SHP77 treated with DMSO at 0.1 percent for 48 hours (cell line): ENCODE measurements around the gene SMIM9.
"Not testable (repeated sequence)": the region's sequence is repeated elsewhere in the genome, so short reads cannot be mapped to it uniquely, and the experiment has no call there.

Source experiments
- DNase-seq: peaks from one replicate; lab custom pipeline; 2025; lab: John Stamatoyannopoulos, UW

Gene SMIM9

GRCh38 chrX:154834562-154834961 is at the start of gene SMIM9:
TSS of gene SMIM9 (minus strand) at chrX:154834662. CDS start at chrX:154830856, 3,806 bp downstream.
- no peak for DNase-seq

GRCh38 chrX:154884069-154884468 is 49.6 kb upstream of the SMIM9 start:
- not testable (repeated sequence) for DNase-seq

- DNase-seq = no peak
These were observed 38.9 kb upstream of the SMIM9 start for GRCh38 chrX:154873329-154873728.

DNA sequence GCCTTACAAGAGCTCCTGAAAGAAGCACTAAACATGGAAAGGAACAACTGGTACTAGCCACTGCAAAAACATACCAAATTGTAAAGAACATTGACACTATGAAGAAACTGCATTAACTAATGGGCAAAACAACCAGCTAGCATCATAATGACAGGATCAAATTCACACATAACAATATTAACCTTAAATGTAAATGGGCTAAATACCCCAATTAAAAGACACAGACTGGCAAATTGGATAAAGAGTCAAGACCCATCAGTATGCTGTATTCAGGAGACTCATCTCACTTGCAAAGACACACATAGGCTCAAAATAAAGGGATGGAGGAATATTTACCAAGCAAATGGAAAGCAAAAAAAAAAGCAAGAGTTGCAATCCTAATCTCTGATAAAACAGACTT is 34.1 kb upstream of the SMIM9 start:
- not testable (repeated sequence) for DNase-seq

- no peak for DNase-seq
These were observed 20.8 kb upstream of the SMIM9 start for GRCh38 chrX:154855256-154855655.

- DNase-seq = no peak
These were observed 16.6 kb upstream of the SMIM9 start for GRCh38 chrX:154850957-154851611.

GRCh38 chrX:154840856-154841255 is 6.4 kb upstream of the SMIM9 start:
- DNase-seq = peak; percentile 10

DNA sequence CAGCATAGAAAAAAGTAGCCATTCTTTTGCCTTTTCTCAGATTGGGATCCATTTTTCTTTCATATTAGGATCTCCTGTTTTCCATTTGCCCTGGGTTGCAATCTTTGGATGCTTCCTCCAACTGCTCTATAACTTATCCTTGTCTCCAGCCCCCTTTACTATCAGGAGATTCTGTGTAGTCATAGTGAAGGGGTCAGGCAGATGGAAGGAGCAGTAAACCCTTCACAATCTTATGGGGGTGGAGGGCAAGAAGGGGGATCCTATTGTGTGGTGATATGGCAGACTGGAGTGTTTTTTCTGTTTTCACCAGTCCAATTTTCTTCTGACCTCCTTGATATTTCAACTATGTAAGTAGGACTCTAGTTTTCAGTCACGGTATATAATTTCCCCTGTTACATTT is 1.7 kb upstream of the SMIM9 start:
- DNase-seq = no peak

DNA sequence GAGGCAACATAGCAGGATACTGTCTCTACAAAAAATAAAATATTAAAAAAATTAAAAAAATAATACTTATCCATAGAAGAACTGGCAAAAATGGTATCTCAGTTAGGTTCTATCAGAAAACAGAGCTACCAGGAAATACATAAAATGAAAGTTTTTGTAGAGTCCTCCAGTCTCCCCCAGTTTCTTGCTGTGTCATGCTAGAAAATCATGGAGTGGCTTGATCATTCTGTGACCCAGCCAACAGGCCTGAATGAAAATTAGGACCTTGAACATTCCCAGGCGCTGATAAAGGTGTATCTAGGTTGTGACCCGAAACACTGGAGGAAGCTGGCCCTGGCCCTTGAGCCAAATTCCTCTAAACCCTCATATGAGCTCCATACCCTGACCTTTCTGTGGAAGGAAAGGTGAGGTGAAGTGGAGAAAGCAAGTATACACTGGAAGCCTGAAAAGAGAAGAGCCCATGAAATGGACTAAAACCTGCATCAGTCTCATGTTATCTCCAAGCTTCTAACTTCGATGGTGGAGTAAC is 652 bp downstream of the SMIM9 start:
- no peak for DNase-seq

DNA sequence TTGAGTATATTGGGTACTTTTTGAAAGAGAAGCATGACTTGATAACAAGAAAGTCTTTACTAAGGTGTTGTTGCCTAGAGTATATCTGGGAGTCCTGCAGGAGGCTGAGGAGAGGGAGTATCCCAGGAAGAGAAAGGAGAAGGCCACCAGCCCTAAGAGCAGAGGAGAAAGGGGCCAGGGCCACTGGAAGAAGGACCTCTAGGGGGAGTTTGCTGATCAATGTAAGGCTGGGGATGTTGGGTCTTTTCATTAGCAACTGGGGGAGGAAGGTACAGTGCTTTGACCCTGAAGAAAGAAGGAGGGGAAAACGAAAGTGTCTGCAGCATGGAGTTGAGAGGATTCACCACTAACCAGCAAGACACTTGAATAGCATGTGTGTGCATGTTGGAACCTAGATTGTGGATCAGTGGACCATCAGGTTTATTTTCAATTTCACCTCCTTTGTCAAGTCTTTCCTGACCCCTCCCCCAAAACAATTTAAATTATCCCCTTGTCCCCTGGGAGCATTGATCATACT is 4.5 kb downstream of the SMIM9 start:
- no peak for DNase-seq

DNA sequence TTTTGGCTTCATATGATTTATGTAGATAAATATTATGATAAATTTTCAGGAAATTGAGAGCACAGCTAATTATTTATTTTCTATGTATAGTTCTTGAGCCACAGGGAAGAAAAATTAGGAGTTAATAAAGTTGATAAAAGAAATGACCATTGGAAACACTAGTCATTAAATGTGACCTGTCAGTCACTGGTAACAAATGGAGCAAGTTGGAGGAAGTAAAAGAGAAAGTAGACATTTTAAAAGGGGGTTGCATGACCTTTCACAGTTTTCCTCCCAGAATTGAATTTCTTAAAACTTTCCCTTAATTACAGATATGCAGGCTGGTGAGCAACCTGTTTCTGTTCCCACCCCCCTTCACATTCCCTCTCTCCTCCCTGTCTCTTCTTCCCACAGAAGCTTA is 5.3 kb downstream of the SMIM9 start:
- no peak for DNase-seq

- no peak for DNase-seq
These were observed 6.5 kb downstream of the SMIM9 start for GRCh38 chrX:154828016-154828408.

DNA sequence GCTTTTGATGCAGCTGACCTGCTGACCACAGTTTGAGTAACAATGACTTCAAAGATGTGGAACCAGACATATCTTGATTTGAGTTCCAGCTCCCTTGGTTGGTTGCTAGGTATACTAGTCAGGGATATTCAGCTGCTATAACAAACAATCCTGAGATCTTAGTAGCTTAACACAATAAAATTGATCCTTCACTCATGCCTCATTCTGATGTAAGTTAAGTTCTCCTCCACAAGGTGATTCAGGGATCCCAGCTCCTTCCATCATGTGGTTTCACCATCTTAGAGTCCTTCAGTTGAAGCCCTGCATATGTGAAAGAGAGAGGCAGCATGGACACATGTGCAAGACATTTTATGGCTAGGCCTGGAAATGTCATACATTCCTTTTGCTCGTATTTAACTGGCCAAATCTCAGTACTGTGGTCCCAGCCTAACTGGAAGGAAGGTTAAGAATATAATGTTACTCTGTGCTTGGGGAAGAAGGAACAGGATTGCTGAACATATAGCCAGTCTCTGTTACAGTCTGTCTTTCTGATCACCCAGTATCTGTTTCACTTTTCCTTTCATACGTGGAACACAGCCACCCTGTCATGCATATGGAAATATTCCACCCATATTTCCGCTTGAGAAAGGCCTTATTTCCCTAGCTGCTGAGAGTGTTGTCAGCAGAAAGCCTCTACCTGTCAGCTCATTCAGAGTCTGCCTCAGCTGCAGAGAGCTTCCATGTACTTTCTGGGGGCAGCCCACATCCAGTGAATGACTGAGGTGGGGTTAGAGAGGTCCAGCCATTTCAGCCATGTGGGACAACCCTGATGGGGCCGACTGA is 7.1 kb downstream of the SMIM9 start:
- no peak for DNase-seq

- DNase-seq = not testable (repeated sequence)
These were observed 8.9 kb downstream of the SMIM9 start for GRCh38 chrX:154825586-154825985.

DNA sequence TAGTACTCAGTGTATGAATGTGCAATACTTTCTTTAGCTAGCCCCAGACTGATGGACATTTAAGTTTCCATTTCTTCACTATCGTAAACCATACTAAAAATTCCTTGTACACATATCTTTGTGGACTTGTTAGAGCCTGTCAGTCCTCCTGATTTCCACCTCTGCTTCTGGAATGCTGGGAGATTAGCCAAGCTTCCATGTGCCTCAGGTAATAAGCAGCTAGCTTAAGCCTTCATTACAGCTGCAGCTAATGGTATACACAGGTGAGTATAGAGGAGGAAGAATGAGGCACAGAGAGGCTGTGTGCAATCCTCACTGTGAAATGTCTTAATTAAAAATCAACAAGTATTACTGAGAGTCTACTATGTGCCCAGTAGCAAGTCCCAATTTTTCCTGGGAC is 9.8 kb downstream of the SMIM9 start:
- no peak for DNase-seq

GRCh38 chrX:154822029-154822428 is 12.4 kb downstream of the SMIM9 start:
- DNase-seq = no peak

- DNase-seq = no peak
These were observed 12.9 kb downstream of the SMIM9 start for GRCh38 chrX:154821523-154821922.

DNA sequence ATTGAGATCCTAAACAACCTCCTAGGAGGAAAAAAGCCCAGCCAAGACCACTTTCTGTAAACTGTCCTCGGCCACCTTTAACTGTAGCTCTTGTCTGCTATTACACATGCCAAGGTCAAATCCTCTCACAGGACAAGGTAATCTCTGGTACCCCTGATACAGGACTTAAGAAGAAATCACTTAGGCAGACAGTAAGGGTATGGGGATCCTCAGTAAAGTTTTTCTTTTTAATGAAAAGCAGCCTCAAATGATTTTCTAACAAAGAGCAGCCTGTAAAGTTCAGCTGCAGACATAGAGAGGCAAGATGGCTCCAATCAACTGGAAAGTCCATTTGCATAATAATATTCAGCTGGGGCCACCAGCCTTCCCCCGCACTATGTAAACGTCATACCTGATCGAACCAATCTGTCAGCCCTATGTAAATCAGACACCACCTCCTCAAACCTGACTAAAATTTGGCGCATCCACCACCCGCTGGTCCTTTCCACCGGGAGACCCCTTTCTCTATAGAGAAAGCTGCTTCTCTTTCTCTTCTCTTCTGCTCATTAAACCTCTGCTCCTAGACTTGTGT is 14.6 kb downstream of the SMIM9 start:
- DNase-seq = no peak

- DNase-seq = no peak
These were observed 15.3 kb downstream of the SMIM9 start for GRCh38 chrX:154818916-154819770.

GRCh38 chrX:154817048-154817618 is 17.3 kb downstream of the SMIM9 start:
- not testable (repeated sequence) for DNase-seq

DNA sequence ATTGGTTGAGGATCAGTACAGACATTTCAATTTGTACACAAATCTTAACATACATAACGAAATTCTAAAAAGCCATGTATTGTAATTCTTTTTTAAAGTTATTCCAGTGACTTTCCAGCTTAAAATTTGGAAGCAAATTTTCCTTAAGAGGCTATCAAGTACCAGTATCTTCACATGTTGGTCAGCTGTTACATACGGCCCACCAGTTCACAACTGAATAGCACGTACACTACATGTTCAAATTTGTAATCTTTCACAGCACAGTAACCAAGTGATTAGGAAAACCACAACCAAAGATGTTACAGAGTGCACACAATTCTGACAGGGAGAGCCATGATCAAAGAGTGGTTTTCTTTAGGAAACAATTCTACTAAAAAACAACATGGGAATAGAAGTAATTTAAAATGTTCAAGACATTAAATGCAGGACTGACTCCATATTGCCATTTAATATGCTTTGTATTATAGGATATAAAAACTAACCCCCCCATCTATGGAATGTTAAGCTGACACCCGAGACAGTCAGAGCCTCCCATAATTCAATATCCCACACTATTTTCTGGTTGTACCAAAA is 18.1 kb downstream of the SMIM9 start:
- not testable (repeated sequence) for DNase-seq
